Vagina (tissue), 2 donors: Measurements from ENCODE around the gene DOK6.

Experiments
- CTCF ChIP-seq, 3 experiments: fragments of 450-650 bp in 2 of 3; fragments of 200-600 bp in 1 of 3; sonication (generic) in 1 of 3; IDR thresholded peaks; one replicate each; pipeline ENCODE4 v1.5.1; 2017 to 2019; ENCODE audit warnings: antibody characterized with exemption in 3 of 3, mild to moderate bottlenecking in 2 of 3, moderate library complexity in 2 of 3
- POLR2A ChIP-seq, 2 donors: fragments of 450-650 bp; IDR thresholded peaks; one replicate each; pipeline ENCODE4 v1.6.1; 2017; ENCODE audit warnings: antibody characterized with exemption in 2 of 2, mild to moderate bottlenecking in 2 of 2, moderate library complexity in 2 of 2
- POLR2AphosphoS5 ChIP-seq, 2 donors: sonication (generic); formaldehyde crosslinking; IDR thresholded peaks; one replicate each; pipeline ENCODE4 v1.9.0; 2017; ENCODE audit warnings: antibody characterized with exemption in 2 of 2, mild to moderate bottlenecking in 2 of 2, low read depth in 1 of 2; ENCODE audit not compliant: insufficient read depth in 1 of 2

GRCh38 chr18:69789794-69790193 lies 389.1 kb downstream of the DOK6 start:
- TF ChIP-seq POLR2AphosphoS5 (IDR thresholded peaks at IDR 0.05; ENCODE audit: insufficient read depth in 1 of 2, low read depth in 1 of 2) (no peak), CTCF (IDR thresholded peaks at IDR 0.05) (no peak), POLR2A (IDR thresholded peaks at IDR 0.05) (no peak)
